GM12872 (cell line): ENCODE data around the gene RBM10.

Source experiments
- CTCF ChIP-seq: IDR thresholded peaks from 3 replicates; pipeline ENCODE4 v1.5.1; 2011; ENCODE audit warnings: low read depth, mild to moderate bottlenecking, low read length, moderate library complexity; ENCODE audit not compliant: insufficient read depth

RBM10 gene

GRCh38 chrX:47184486-47184885, 39.5 kb downstream of the RBM10 start:
- no peak for TF ChIP-seq CTCF

- TF ChIP-seq CTCF = no peak
Measured at GRCh38 chrX:47185241-47185640, 40.2 kb downstream of the RBM10 start.

GRCh38 chrX:47186096-47186740, 41.2 kb downstream of the RBM10 start:
- TF ChIP-seq CTCF = no peak

DNA sequence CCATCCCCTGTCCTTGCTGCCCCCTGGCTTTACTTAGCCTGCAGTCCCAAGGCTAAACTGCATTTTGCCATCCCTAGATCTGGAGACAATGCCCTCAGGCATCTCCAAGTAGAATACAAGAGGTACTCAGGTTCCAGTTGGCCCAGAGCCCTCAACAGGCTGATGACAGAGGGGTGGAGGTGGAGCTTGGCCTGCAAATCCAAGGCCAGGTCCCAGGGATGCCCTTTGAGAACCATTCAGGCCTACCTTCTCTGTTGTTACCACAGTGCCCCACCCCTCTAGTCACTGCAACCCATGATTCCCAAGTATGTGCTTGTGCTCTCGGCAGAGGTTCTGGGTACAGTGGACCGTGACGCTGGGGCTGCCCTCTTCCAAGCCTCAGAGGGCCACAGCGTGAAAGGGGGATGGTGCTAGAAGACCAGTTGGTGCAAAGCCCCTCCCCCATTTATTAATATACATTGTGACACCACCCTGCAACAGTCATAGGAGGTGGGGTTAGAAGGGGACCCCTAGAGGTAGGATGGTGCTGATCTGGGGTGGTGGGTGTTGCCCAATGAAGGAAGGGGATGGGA, 42.2 kb downstream of the RBM10 start:
- no peak for TF ChIP-seq CTCF

DNA sequence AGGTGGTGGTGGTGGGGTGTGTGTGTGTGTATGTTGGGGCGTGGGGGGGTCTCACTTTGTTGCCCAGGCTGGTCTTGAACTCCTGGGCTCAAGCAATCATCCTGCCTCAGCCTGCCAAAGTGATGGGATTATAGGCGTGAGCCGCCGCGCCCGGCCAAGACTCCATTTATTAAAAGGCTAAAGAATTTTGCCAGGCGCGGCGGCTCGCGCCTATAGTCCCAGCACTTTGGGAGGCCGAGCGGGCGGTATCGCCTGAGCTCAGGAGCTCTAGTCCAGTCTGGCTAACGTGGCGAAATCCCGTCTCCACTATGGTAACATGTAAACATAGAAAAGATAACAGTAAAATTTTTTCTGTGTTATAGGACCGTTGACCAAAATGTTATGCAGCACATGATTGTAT, 44.9 kb downstream of the RBM10 start:
- TF ChIP-seq CTCF = no peak

GRCh38 chrX:47190445-47191269, 45.6 kb downstream of the RBM10 start:
- no peak for TF ChIP-seq CTCF

GRCh38 chrX:47191331-47191730, 46.3 kb downstream of the RBM10 start:
- no peak for TF ChIP-seq CTCF
